Astrocyte (in vitro differentiated cells and primary cell): ENCODE measurements around the gene TLNRD1. TPM values are rescaled to one million over a fixed set of nuclear protein-coding genes. Genes with fewer than 3 reads are reported as not detected.

Experiments used
- DNase-seq: peaks from one replicate; pipeline ENCODE4 v3.0.0-alpha.2; 2010; ENCODE audit warnings: low read depth
- FAIRE-seq: peaks from 2 replicates; lab custom pipeline; 2011; peaks lifted over from hg19 to GRCh38; lab: Jason Lieb, UNC
- H2AFZ ChIP-seq: 2 replicates; pipeline ENCODE4 v1.6.0; 2012; ENCODE audit warnings: low read depth, low read length, inconsistent platforms
- H3K27ac ChIP-seq: 2 replicates; pipeline ENCODE4 v1.5.1; 2011; ENCODE audit warnings: low read depth, low read length, inconsistent platforms
- H3K27me3 ChIP-seq: 2 replicates; pipeline ENCODE4 v1.6.0; 2011; ENCODE audit warnings: low read length, inconsistent platforms; ENCODE audit not compliant: insufficient read depth
- H3K36me3 ChIP-seq: 2 replicates; pipeline ENCODE4 v1.5.1; 2011; ENCODE audit warnings: low read length, inconsistent platforms; ENCODE audit not compliant: insufficient read depth
- H3K4me1 ChIP-seq: 2 replicates; pipeline ENCODE4 v1.5.1; 2011; ENCODE audit warnings: low read length, inconsistent platforms; ENCODE audit not compliant: insufficient read depth
- H3K4me2 ChIP-seq: 2 replicates; pipeline ENCODE4 v1.6.0; 2012; ENCODE audit warnings: low read length, inconsistent platforms
- H3K4me3 ChIP-seq: 2 replicates; pipeline ENCODE4 v1.5.1; 2011; ENCODE audit warnings: low read depth, mild to moderate bottlenecking, low read length, inconsistent platforms; ENCODE audit not compliant: insufficient read depth
- H3K79me2 ChIP-seq: 2 replicates; pipeline ENCODE4 v1.6.0; 2012; ENCODE audit warnings: mild to moderate bottlenecking, low read length, inconsistent platforms; ENCODE audit not compliant: insufficient read depth
- H3K9ac ChIP-seq: 2 replicates; pipeline ENCODE4 v1.6.0; 2012; ENCODE audit warnings: mild to moderate bottlenecking, low read length, inconsistent platforms
- H3K9me3 ChIP-seq: 2 replicates; pipeline ENCODE4 v1.5.1; 2012; ENCODE audit warnings: low read depth, mild to moderate bottlenecking, low read length, inconsistent platforms; ENCODE audit not compliant: insufficient read depth
- H4K20me1 ChIP-seq: 2 replicates; pipeline ENCODE4 v1.6.0; 2012; ENCODE audit warnings: low read length, inconsistent platforms; ENCODE audit not compliant: insufficient read depth
- H3K27ac Mint-ChIP-seq: one replicate; pipeline ENCODE4 v1.8.0; 2021; ENCODE audit warnings: mild to moderate bottlenecking, mixed read lengths; ENCODE audit not compliant: unreplicated experiment
- H3K27me3 Mint-ChIP-seq: one replicate; pipeline ENCODE4 v1.8.0; 2021; ENCODE audit warnings: low read depth, mixed read lengths; ENCODE audit not compliant: unreplicated experiment
- H3K36me3 Mint-ChIP-seq: one replicate; pipeline ENCODE4 v1.8.0; 2021; ENCODE audit warnings: low read depth, mixed read lengths; ENCODE audit not compliant: unreplicated experiment
- H3K4me1 Mint-ChIP-seq: one replicate; pipeline ENCODE4 v1.8.0; 2021; ENCODE audit warnings: low read depth, mixed read lengths; ENCODE audit not compliant: unreplicated experiment
- H3K4me3 Mint-ChIP-seq: one replicate; pipeline ENCODE4 v1.8.0; 2021; ENCODE audit warnings: mild to moderate bottlenecking, moderate library complexity, mixed read lengths; ENCODE audit not compliant: unreplicated experiment
- H3K9me3 Mint-ChIP-seq: one replicate; pipeline ENCODE4 v1.8.0; 2021; ENCODE audit warnings: mild to moderate bottlenecking, mixed read lengths; ENCODE audit not compliant: unreplicated experiment
- CTCF ChIP-seq: IDR thresholded peaks from 2 replicates; pipeline ENCODE4 v1.5.1; 2011; ENCODE audit warnings: low read depth, mild to moderate bottlenecking, inconsistent platforms, low read length, moderate library complexity; ENCODE audit not compliant: insufficient read depth
- EZH2 ChIP-seq: IDR thresholded peaks from 2 replicates; pipeline ENCODE4 v1.6.1; 2012; ENCODE audit warnings: mild to moderate bottlenecking, low read length, inconsistent platforms; ENCODE audit not compliant: insufficient read depth
- total RNA-seq: library from RNA; stranded (reverse); gene quantifications from 2 replicates; pipeline ENCODE4 v1.2.1, GENCODE V29; 2021

TLNRD1 gene
- total RNA-seq, 1 donor from 2014 or later, result 24.2 TPM

- Histone ChIP-seq H3K36me3 (no peaks in the 10 kb centered on the region), H3K9me3 (no peaks in the 10 kb centered on the region), H4K20me1 (no peaks in the 10 kb centered on the region), H3K27ac (no peak overlapping the region), H3K4me3 (no peak overlapping the region), H3K9ac (no peak overlapping the region), H2AFZ (no peak overlapping the region), H3K4me1 (no peaks in the 10 kb centered on the region), H3K4me2 (no peak overlapping the region), H3K79me2 (no peaks in the 10 kb centered on the region), H3K27me3 (no peaks in the 10 kb centered on the region)
- no peaks in the 10 kb centered on the region for H3K4me1 Mint-ChIP-seq
- H3K27ac Mint-ChIP-seq, result no peak overlapping the region
- no peaks in the 10 kb centered on the region for H3K36me3 Mint-ChIP-seq
- DNase-seq, result no peak
- H3K27me3 Mint-ChIP-seq, result no peaks in the 10 kb centered on the region
- H3K4me3 Mint-ChIP-seq, result no peak overlapping the region
- TF ChIP-seq CTCF (no peak), EZH2 (no peak)
- H3K9me3 Mint-ChIP-seq, result peaks cover 8% of the 10 kb centered on the region
- no peak for FAIRE-seq
These were observed 49.1 kb downstream of the TLNRD1 start for GRCh38 chr15:81049835-81050234.

- Histone ChIP-seq H3K4me3 (no peak overlapping the region), H3K36me3 (no peaks in the 10 kb centered on the region), H3K4me2 (no peak overlapping the region), H3K79me2 (no peaks in the 10 kb centered on the region), H3K4me1 (no peaks in the 10 kb centered on the region), H3K27me3 (no peaks in the 10 kb centered on the region), H3K9ac (no peak overlapping the region), H2AFZ (no peak overlapping the region), H3K9me3 (no peaks in the 10 kb centered on the region), H4K20me1 (no peaks in the 10 kb centered on the region), H3K27ac (no peak overlapping the region)
- Mint-ChIP-seq H3K4me1 (no peaks in the 10 kb centered on the region), H3K9me3 (peaks cover 8% of the 10 kb centered on the region), H3K27ac (no peak overlapping the region), H3K4me3 (no peak overlapping the region), H3K36me3 (no peaks in the 10 kb centered on the region), H3K27me3 (no peaks in the 10 kb centered on the region)
- TF ChIP-seq EZH2 (no peak), CTCF (no peak)
- DNase-seq (no peak), FAIRE-seq (no peak)
These were observed 49.5 kb downstream of the TLNRD1 start for GRCh38 chr15:81050259-81050658.

- no peaks in the 10 kb centered on the region for H3K27me3 Mint-ChIP-seq
- FAIRE-seq, result no peak
- no peak overlapping the region for H3K27ac Mint-ChIP-seq
- Histone ChIP-seq H4K20me1 (no peaks in the 10 kb centered on the region), H3K36me3 (no peaks in the 10 kb centered on the region), H3K27me3 (no peaks in the 10 kb centered on the region), H3K79me2 (no peaks in the 10 kb centered on the region), H3K4me2 (no peak overlapping the region), H3K4me1 (no peaks in the 10 kb centered on the region), H2AFZ (no peak overlapping the region), H3K4me3 (no peak overlapping the region), H3K9me3 (no peaks in the 10 kb centered on the region), H3K9ac (no peak overlapping the region), H3K27ac (no peak overlapping the region)
- no peaks in the 10 kb centered on the region for H3K36me3 Mint-ChIP-seq
- peaks cover 7% of the 10 kb centered on the region for H3K9me3 Mint-ChIP-seq
- no peak overlapping the region for H3K4me3 Mint-ChIP-seq
- DNase-seq, result no peak
- no peak for TF ChIP-seq CTCF
- TF ChIP-seq EZH2, result no peak
- H3K4me1 Mint-ChIP-seq, result no peaks in the 10 kb centered on the region
These were observed 50.1 kb downstream of the TLNRD1 start for GRCh38 chr15:81050805-81051204.
